Keratinocyte (primary cell): ENCODE measurements around the gene CLDND1. TPM values are rescaled to one million over a fixed set of nuclear protein-coding genes. Genes with fewer than 3 reads are reported as not detected.

Experiments used
- DNase-seq: peaks from one replicate; pipeline ENCODE4 v3.0.0-alpha.2; 2011; ENCODE audit warnings: low read depth, missing footprints, low spot score
- FAIRE-seq: peaks from 2 replicates; lab custom pipeline; 2011; peaks lifted over from hg19 to GRCh38; lab: Jason Lieb, UNC
- H2AFZ ChIP-seq: 2 replicates; pipeline ENCODE4 v1.6.0; 2012; ENCODE audit warnings: low read length, control low read depth, inconsistent platforms; ENCODE audit not compliant: control insufficient read depth
- H3K27ac ChIP-seq: 2 replicates; pipeline ENCODE4 v1.5.1; 2011; ENCODE audit warnings: low read length; ENCODE audit not compliant: control insufficient read depth, insufficient read depth
- H3K27me3 ChIP-seq: 3 replicates; pipeline ENCODE4 v1.6.0; 2011; ENCODE audit warnings: low read length; ENCODE audit not compliant: control insufficient read depth, insufficient read depth; ENCODE audit errors: extremely low read depth
- H3K36me3 ChIP-seq, 2 experiments: 2 replicates in 1 of 2; 3 replicates in 1 of 2; pipeline ENCODE4 v1.5.1; 2011; ENCODE audit warnings: low read length in 2 of 2, mild to moderate bottlenecking in 1 of 2; ENCODE audit not compliant: control insufficient read depth in 2 of 2, insufficient read depth in 2 of 2; ENCODE audit errors: extremely low read depth in 1 of 2
- H3K4me1 ChIP-seq: 3 replicates; pipeline ENCODE4 v1.5.1; 2011; ENCODE audit warnings: low read length; ENCODE audit not compliant: control insufficient read depth, insufficient read depth; ENCODE audit errors: extremely low read depth
- H3K4me2 ChIP-seq: 3 replicates; pipeline ENCODE4 v1.6.0; 2011; ENCODE audit warnings: low read depth, low read length; ENCODE audit not compliant: control insufficient read depth, insufficient read depth; ENCODE audit errors: extremely low read depth
- H3K4me3 ChIP-seq, 3 experiments: fragments of 200-600 bp in 1 of 3; sonication (generic) in 1 of 3; 2 replicates in 2 of 3; 3 replicates in 1 of 3; pipeline ENCODE4 v1.5.1; 2011 to 2016; ENCODE audit warnings: low read length in 3 of 3, mild to moderate bottlenecking in 3 of 3, control low read depth in 2 of 3, inconsistent platforms in 1 of 3, low read depth in 1 of 3, mixed read lengths in 1 of 3, mixed run types in 1 of 3, moderate library complexity in 1 of 3; ENCODE audit not compliant: control insufficient read depth in 2 of 3, insufficient read depth in 2 of 3; ENCODE audit errors: extremely low read depth in 1 of 3
- H3K79me2 ChIP-seq: 2 replicates; pipeline ENCODE4 v1.6.0; 2012; ENCODE audit warnings: low read length; ENCODE audit not compliant: control insufficient read depth, insufficient read depth
- H3K9ac ChIP-seq: 3 replicates; pipeline ENCODE4 v1.6.0; 2011; ENCODE audit warnings: low read length; ENCODE audit not compliant: control insufficient read depth, insufficient read depth; ENCODE audit errors: extremely low read depth
- H3K9me1 ChIP-seq: 3 replicates; pipeline ENCODE4 v1.6.0; 2011; ENCODE audit warnings: low read length; ENCODE audit not compliant: control insufficient read depth, insufficient read depth; ENCODE audit errors: extremely low read depth
- H3K9me3 ChIP-seq: 2 replicates; pipeline ENCODE4 v1.5.1; 2012; ENCODE audit warnings: low read depth, low read length; ENCODE audit not compliant: control insufficient read depth
- H4K20me1 ChIP-seq: 3 replicates; pipeline ENCODE4 v1.6.0; 2011; ENCODE audit warnings: low read length; ENCODE audit not compliant: control insufficient read depth, insufficient read depth; ENCODE audit errors: extremely low read depth
- EZH2 ChIP-seq: IDR thresholded peaks from one replicate; pipeline ENCODE4 v1.6.1; 2012; ENCODE audit warnings: inconsistent platforms, mild to moderate bottlenecking, low read length, moderate library complexity
- dilution Hi-C: fragments of 300-500 bp; cut with MboI; formaldehyde crosslinking; loops from one replicate; pipeline ENCODE4 v1.7.0; 2020; ENCODE audit warnings: low sequenced_read_pairs; ENCODE audit not compliant: extremely low pct_ligation_motif_present
- polyA minus RNA-seq, 3 experiments: library from RNA; depleted of rRNA, polyadenylated mRNA; stranded (reverse); fragments of >200 nt; gene quantifications; 1 replicate in 1 of 3; 2 replicates in 1 of 3; 3 replicates in 1 of 3; pipeline ENCODE4 v1.2.3, GENCODE V29; 2011
- polyA plus RNA-seq, 5 experiments: library from polyadenylated mRNA; depleted of rRNA in 3 of 5; stranded (reverse) in 3 of 5; stranded (forward) in 1 of 5; unstranded in 1 of 5; fragments of >200 nt; gene quantifications; 1 replicate in 1 of 5; 2 replicates in 3 of 5; 3 replicates in 1 of 5; pipeline versions ENCODE4 v1.2.1 to v1.2.3, GENCODE V29; 2011 to 2012; ENCODE audit warnings: missing spikeins in 2 of 5, low read depth in 1 of 5, low replicate concordance in 1 of 5
- TF ChIP-seq, protein P1 (sequence below), 3 experiments: IDR thresholded peaks in 1 of 3; conservative IDR thresholded peaks in 1 of 3; optimal IDR thresholded peaks in 1 of 3; 2 replicates in 2 of 3; 3 replicates in 1 of 3; pipeline versions ENCODE3 to v1.5.1; 2011; ENCODE audit warnings: low read length in 3 of 3, mild to moderate bottlenecking in 3 of 3, moderate library complexity in 2 of 3, control low read depth in 1 of 3, inconsistent platforms in 1 of 3; ENCODE audit not compliant: insufficient read depth in 2 of 3; ENCODE audit errors: extremely low read depth in 1 of 3

CLDND1 gene
- 92.0 to 137 TPM (median 126 TPM) in 3 replicates for polyA plus RNA-seq
- polyA plus RNA-seq (2011; ENCODE audit: low read depth) = 57.5 TPM
- polyA plus RNA-seq (2011; cell fraction: cytosol; rRNA removed) = 74.2 and 135 TPM in 2 replicates
- 179 and 238 TPM in 2 replicates for polyA plus RNA-seq (2011; cell fraction: nucleus; rRNA removed)
- 39.4 and 160 TPM in 2 replicates for polyA plus RNA-seq (2012; ENCODE audit: low replicate concordance)
- 61.0 to 132 TPM (median 88.0 TPM) in 3 replicates for polyA minus RNA-seq
- 47.4 TPM for polyA minus RNA-seq (2011; cell fraction: cytosol; rRNA and poly(A)+ RNA removed)
- 37.5 and 80.5 TPM in 2 replicates for polyA minus RNA-seq (2011; cell fraction: nucleus; rRNA and poly(A)+ RNA removed)

DNA sequence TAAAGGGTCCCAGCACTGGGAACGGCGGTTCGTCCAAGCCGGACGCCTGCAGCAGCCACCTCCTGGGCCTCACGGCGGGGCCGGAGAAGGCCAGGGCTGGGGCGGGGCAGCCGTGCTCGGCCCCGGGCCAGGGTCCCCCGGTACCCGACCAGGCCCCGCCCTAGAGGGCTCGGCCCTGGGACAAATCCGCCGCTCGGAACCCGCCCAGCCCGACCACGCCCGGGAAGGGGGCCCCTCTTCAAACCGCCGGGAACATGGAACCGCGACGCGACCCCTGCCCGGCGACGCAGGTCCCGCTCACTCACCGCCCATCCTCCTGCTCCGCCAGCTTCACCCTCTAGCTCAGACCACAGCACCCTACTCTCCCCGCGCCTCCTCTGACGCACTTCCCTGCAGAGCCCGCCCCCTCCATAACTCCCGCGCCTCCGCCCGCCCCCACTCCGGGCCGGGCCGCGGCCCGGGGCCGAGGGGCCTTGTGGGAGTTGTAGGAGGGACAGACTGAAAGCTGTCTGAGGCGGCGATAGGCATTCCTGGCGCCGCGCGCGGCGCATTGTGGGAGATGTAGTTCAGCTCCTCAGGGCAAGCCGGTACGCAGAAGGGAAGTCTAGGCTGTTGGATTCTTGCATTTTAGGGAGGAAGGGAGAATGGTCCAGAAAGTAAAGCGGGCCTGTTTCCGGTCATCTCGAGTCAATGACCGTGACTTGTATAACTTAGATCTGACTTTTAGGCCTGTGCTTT lies at the start of gene CLDND1:
CLDND1 (minus strand) TSS at position 359 of the 738 bp plus-strand sequence. CDS start 1,478 bp downstream, outside the sequence.
- Histone ChIP-seq H3K9me1 (no peaks in the 10 kb centered on the region), H3K79me2 (peaks cover 36% of the 10 kb centered on the region), H3K27me3 (no peaks in the 10 kb centered on the region), H4K20me1 (no peaks in the 10 kb centered on the region), H3K36me3 (peaks cover 4 to 14% of the 10 kb centered on the region in 2 experiments), H3K4me1 (peaks cover 11% of the 10 kb centered on the region), H2AFZ (peak within 1 kb of the TSS; percentile 85), H3K27ac (peak within 1 kb of the TSS; percentile 90), H3K9me3 (no peaks in the 10 kb centered on the region), H3K4me2 (peak within 1 kb of the TSS; percentile 90), H3K4me3 (peak within 1 kb of the TSS; percentile 90 to 96 (median 93)), H3K9ac (peak within 1 kb of the TSS; percentile 94)
- TF ChIP-seq, protein P1, sequence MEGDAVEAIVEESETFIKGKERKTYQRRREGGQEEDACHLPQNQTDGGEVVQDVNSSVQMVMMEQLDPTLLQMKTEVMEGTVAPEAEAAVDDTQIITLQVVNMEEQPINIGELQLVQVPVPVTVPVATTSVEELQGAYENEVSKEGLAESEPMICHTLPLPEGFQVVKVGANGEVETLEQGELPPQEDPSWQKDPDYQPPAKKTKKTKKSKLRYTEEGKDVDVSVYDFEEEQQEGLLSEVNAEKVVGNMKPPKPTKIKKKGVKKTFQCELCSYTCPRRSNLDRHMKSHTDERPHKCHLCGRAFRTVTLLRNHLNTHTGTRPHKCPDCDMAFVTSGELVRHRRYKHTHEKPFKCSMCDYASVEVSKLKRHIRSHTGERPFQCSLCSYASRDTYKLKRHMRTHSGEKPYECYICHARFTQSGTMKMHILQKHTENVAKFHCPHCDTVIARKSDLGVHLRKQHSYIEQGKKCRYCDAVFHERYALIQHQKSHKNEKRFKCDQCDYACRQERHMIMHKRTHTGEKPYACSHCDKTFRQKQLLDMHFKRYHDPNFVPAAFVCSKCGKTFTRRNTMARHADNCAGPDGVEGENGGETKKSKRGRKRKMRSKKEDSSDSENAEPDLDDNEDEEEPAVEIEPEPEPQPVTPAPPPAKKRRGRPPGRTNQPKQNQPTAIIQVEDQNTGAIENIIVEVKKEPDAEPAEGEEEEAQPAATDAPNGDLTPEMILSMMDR (optimal IDR thresholded peaks at IDR 0.05 in 1 of 3, IDR thresholded peaks at IDR 0.05 in 1 of 3, conservative IDR thresholded peaks at IDR 0.05 in 1 of 3; ENCODE audit: extremely low read depth in 1 of 3, insufficient read depth in 2 of 3, low read length in 3 of 3) = no peak
- TF ChIP-seq EZH2 = no peak
- FAIRE-seq = peak; percentile 84
- DNase-seq = peak; percentile 52
- dilution Hi-C loops = no loop called here

DNA sequence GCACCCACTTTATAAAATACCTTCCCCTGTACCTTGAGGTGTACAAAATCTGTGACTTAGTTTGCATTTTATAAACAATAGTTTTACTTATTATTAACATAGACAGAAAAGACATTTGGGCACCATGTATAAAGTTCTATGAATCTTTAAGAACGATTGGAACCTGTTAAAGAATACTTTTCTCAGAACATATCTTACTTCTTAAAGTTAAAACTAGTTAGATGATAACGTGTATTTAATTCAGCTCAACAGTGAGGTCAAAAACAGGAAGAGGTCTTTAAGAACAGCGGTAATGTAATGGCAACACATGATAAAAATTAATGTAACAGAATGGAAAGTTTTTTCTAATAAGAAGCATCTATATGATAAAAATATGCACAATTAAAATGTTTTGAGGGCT lies 45.7 kb upstream of the CLDND1 start:
- Histone ChIP-seq H3K79me2 (no peaks in the 10 kb centered on the region), H4K20me1 (no peaks in the 10 kb centered on the region), H3K36me3 (no peaks in the 10 kb centered on the region), H2AFZ (no peak overlapping the region), H3K4me3 (no peak overlapping the region), H3K9ac (no peak overlapping the region), H3K27ac (no peak overlapping the region), H3K9me3 (no peaks in the 10 kb centered on the region), H3K9me1 (no peaks in the 10 kb centered on the region), H3K4me2 (no peak overlapping the region), H3K27me3 (no peaks in the 10 kb centered on the region), H3K4me1 (peaks cover 9% of the 10 kb centered on the region)
- DNase-seq = no peak
- no peak for TF ChIP-seq EZH2
- TF ChIP-seq, protein P1 (optimal IDR thresholded peaks at IDR 0.05 in 1 of 3, IDR thresholded peaks at IDR 0.05 in 1 of 3, conservative IDR thresholded peaks at IDR 0.05 in 1 of 3; ENCODE audit: extremely low read depth in 1 of 3, insufficient read depth in 2 of 3, low read length in 3 of 3) = no peak
- dilution Hi-C loops = no loop called here
- FAIRE-seq = no peak
